Hepatocyte (in vitro differentiated cells): ENCODE data around the gene SH3GL3. TPM values are rescaled to one million over a fixed set of nuclear protein-coding genes. Genes with fewer than 3 reads are reported as not detected.

Experiments
- DNase-seq: peaks from one replicate; pipeline ENCODE4 v3.0.0-alpha.2; 2016; ENCODE audit warnings: low spot score
- H2AFZ ChIP-seq: fragments of 200-600 bp; sonication (generic); 2 replicates; pipeline ENCODE4 v1.6.0; 2016; ENCODE audit warnings: antibody characterized with exemption, mild to moderate bottlenecking
- H3K27ac ChIP-seq: fragments of 200-600 bp; sonication (generic); 2 replicates; pipeline ENCODE4 v1.5.1; 2016; ENCODE audit warnings: mild to moderate bottlenecking
- H3K27me3 ChIP-seq: fragments of 200-600 bp; sonication (generic); 2 replicates; pipeline ENCODE4 v1.6.1; 2016
- H3K36me3 ChIP-seq: fragments of 200-600 bp; sonication (generic); replicated peaks from 2 replicates; pipeline ENCODE4 v1.5.1; 2016; ENCODE audit warnings: low read depth; ENCODE audit not compliant: insufficient read depth
- H3K4me1 ChIP-seq: fragments of 200-600 bp; sonication (generic); 2 replicates; pipeline ENCODE4 v1.5.1; 2016; ENCODE audit warnings: mild to moderate bottlenecking, moderate library complexity; ENCODE audit not compliant: insufficient read depth
- H3K4me2 ChIP-seq: fragments of 200-600 bp; sonication (generic); 2 replicates; pipeline ENCODE4 v1.6.0; 2016
- H3K4me3 ChIP-seq: fragments of 200-600 bp; sonication (generic); 2 replicates; pipeline ENCODE4 v1.5.1; 2016; ENCODE audit warnings: mild to moderate bottlenecking
- H3K79me2 ChIP-seq: fragments of 200-600 bp; sonication (generic); 2 replicates; pipeline ENCODE4 v1.6.0; 2017; ENCODE audit warnings: mild to moderate bottlenecking
- H3K9me2 ChIP-seq: fragments of 200-600 bp; sonication (generic); replicated peaks from 2 replicates; pipeline ENCODE4 v1.6.0; 2017; ENCODE audit warnings: mild to moderate bottlenecking; ENCODE audit not compliant: insufficient read depth
- H3K9me3 ChIP-seq: fragments of 200-600 bp; sonication (generic); 2 replicates; pipeline ENCODE4 v1.5.1; 2016; ENCODE audit warnings: low read depth, mild to moderate bottlenecking
- H4K20me1 ChIP-seq: fragments of 200-600 bp; sonication (generic); 2 replicates; pipeline ENCODE4 v1.6.0; 2016; ENCODE audit warnings: mild to moderate bottlenecking; ENCODE audit not compliant: insufficient read depth, poor library complexity, severe bottlenecking
- CTCF ChIP-seq: fragments of 200-600 bp; sonication (generic); IDR thresholded peaks from 2 replicates; pipeline ENCODE4 v1.5.1; 2016; ENCODE audit warnings: antibody characterized with exemption, mild to moderate bottlenecking; ENCODE audit not compliant: poor library complexity
- EZH2 ChIP-seq: fragments of 200-600 bp; sonication (generic); IDR thresholded peaks from 2 replicates; pipeline ENCODE4 v1.6.1; 2016; ENCODE audit warnings: antibody characterized with exemption, mild to moderate bottlenecking, borderline replicate concordance
- EZH2phosphoT487 ChIP-seq: fragments of 200-600 bp; sonication (generic); IDR thresholded peaks from one replicate; pipeline ENCODE4 v1.6.1; 2018; ENCODE audit warnings: antibody characterized with exemption, mild to moderate bottlenecking, low read depth, moderate library complexity; ENCODE audit not compliant: unreplicated experiment, severe bottlenecking
- WGBS: methylation state at CpG from one replicate; pipeline ENCODE4 v1.1.6; 2016; ENCODE audit warnings: low lambda C conversion rate; ENCODE audit errors: missing lambda C conversion rate; 5-methylcytosine and 5-hydroxymethylcytosine counted together
- polyA plus RNA-seq: library from polyadenylated mRNA; unstranded; fragments of >200 nt; fragmentation: Nextera tagmentation; extraction: Ambion mirVana; gene quantifications from 2 replicates; pipeline ENCODE4 v1.2.1, GENCODE V29; 2016
- total RNA-seq: library from RNA; depleted of rRNA; stranded (reverse); fragments of >200 nt; gene quantifications from 2 replicates; pipeline ENCODE4 v1.2.3, GENCODE V29; 2014

The SH3GL3 gene
- total and polyA plus RNA-seq, 2 experiments from 2014 or later = 11.1 to 13.9 TPM

GRCh38 chr15:83489690-83490089, 42.5 kb downstream of the SH3GL3 start:
- no peaks in the 10 kb centered on the region for H3K36me3 ChIP-seq
- H3K9me2 ChIP-seq = no peaks in the 10 kb centered on the region
- peaks cover 4% of the 10 kb centered on the region for H3K9me3 ChIP-seq
- no peaks in the 10 kb centered on the region for H3K79me2 ChIP-seq
- no peak overlapping the region for H3K27ac ChIP-seq
- no peak overlapping the region for H2AFZ ChIP-seq
- no peak for DNase-seq
- H3K4me1 ChIP-seq = no peaks in the 10 kb centered on the region
- H4K20me1 ChIP-seq = no peaks in the 10 kb centered on the region
- H3K27me3 ChIP-seq = no peaks in the 10 kb centered on the region
- TF ChIP-seq EZH2phosphoT487 = no peak
- no peak for TF ChIP-seq EZH2
- no peak for TF ChIP-seq CTCF
- no peak overlapping the region for H3K4me2 ChIP-seq
- H3K4me3 ChIP-seq = no peak overlapping the region
- WGBS = 97% methylated on average over 2 of the region's 2 CpGs

- Histone ChIP-seq H3K27ac (no peak overlapping the region), H3K4me1 (no peaks in the 10 kb centered on the region), H2AFZ (no peak overlapping the region), H3K36me3 (no peaks in the 10 kb centered on the region), H3K4me3 (no peak overlapping the region), H3K9me3 (no peaks in the 10 kb centered on the region), H3K27me3 (no peaks in the 10 kb centered on the region), H3K79me2 (no peaks in the 10 kb centered on the region), H4K20me1 (no peaks in the 10 kb centered on the region), H3K9me2 (no peaks in the 10 kb centered on the region), H3K4me2 (no peak overlapping the region)
- 75% methylated on average over 5 of the region's 5 CpGs for WGBS
- DNase-seq = no peak
- TF ChIP-seq CTCF = no peak
- no peak for TF ChIP-seq EZH2phosphoT487
These were observed 44.3 kb downstream of the SH3GL3 start for GRCh38 chr15:83491486-83491885.

GRCh38 chr15:83496766-83497165, 49.6 kb downstream of the SH3GL3 start:
- DNase-seq = no peak
- H3K4me3 ChIP-seq = no peak overlapping the region
- H3K27ac ChIP-seq = no peak overlapping the region
- H4K20me1 ChIP-seq = no peaks in the 10 kb centered on the region
- no peaks in the 10 kb centered on the region for H3K36me3 ChIP-seq
- no peak overlapping the region for H3K4me2 ChIP-seq
- H3K9me3 ChIP-seq = no peaks in the 10 kb centered on the region
- no peaks in the 10 kb centered on the region for H3K27me3 ChIP-seq
- H3K9me2 ChIP-seq = no peaks in the 10 kb centered on the region
- no peaks in the 10 kb centered on the region for H3K4me1 ChIP-seq
- H2AFZ ChIP-seq = no peak overlapping the region
- WGBS = 80% methylated on average over 1 of the region's 1 CpG
- no peaks in the 10 kb centered on the region for H3K79me2 ChIP-seq
- TF ChIP-seq EZH2phosphoT487 (no peak), CTCF (no peak), EZH2 (no peak)

GRCh38 chr15:83498374-83498773, 51.2 kb downstream of the SH3GL3 start:
- Histone ChIP-seq H3K79me2 (no peaks in the 10 kb centered on the region), H3K36me3 (no peaks in the 10 kb centered on the region), H2AFZ (no peak overlapping the region), H3K9me3 (no peaks in the 10 kb centered on the region), H3K9me2 (no peaks in the 10 kb centered on the region), H3K27me3 (no peaks in the 10 kb centered on the region), H3K4me3 (no peak overlapping the region), H3K4me1 (no peaks in the 10 kb centered on the region), H3K4me2 (no peak overlapping the region), H3K27ac (no peak overlapping the region), H4K20me1 (no peaks in the 10 kb centered on the region)
- WGBS = 95% methylated on average over 1 of the region's 1 CpG
- TF ChIP-seq CTCF (no peak), EZH2 (no peak), EZH2phosphoT487 (no peak)
- no peak for DNase-seq
